SU-DHL-6 (cell line): ENCODE data around the gene KRTAP8-1.

Source experiments
- H2AFZ ChIP-seq: fragments of 200-600 bp; sonication (generic); 2 replicates; pipeline ENCODE4 v1.6.1; 2014; ENCODE audit warnings: low read depth, mild to moderate bottlenecking, moderate library complexity, mixed read lengths, antibody characterized with exemption, low read length; ENCODE audit not compliant: severe bottlenecking
- H3F3A ChIP-seq: fragments of 200-600 bp; shearing (Covaris generic); 2 replicates; pipeline ENCODE4 v1.6.0; 2016; ENCODE audit warnings: antibody characterized with exemption, mild to moderate bottlenecking; ENCODE audit not compliant: insufficient read depth
- H3K27ac ChIP-seq: fragments of 200-600 bp; sonication (generic); 2 replicates; pipeline ENCODE4 v1.5.1; 2016; ENCODE audit warnings: low read depth, mild to moderate bottlenecking, low read length, moderate library complexity, mixed read lengths
- H3K27me3 ChIP-seq: fragments of 200-600 bp; sonication (generic), shearing (Covaris generic); 2 replicates; pipeline ENCODE4 v1.6.0; 2014; ENCODE audit warnings: mild to moderate bottlenecking, low read length
- H3K36me3 ChIP-seq: fragments of 200-600 bp; sonication (generic); 2 replicates; pipeline ENCODE4 v1.6.1; 2014; ENCODE audit warnings: mild to moderate bottlenecking, low read length, mixed read lengths
- H3K4me2 ChIP-seq: fragments of 300-600, 200-600 bp; shearing (Covaris generic), sonication (generic); 2 replicates; pipeline ENCODE4 v1.6.0; 2014; ENCODE audit warnings: low read length, low read depth, mild to moderate bottlenecking; ENCODE audit not compliant: poor library complexity, severe bottlenecking
- H3K4me3 ChIP-seq: fragments of 200-600 bp; sonication (generic); 2 replicates; pipeline ENCODE4 v1.5.1; 2014; ENCODE audit warnings: antibody characterized with exemption, low read length, mild to moderate bottlenecking, mixed read lengths; ENCODE audit not compliant: insufficient read depth, poor library complexity, severe bottlenecking
- H3K79me2 ChIP-seq: fragments of 200-600 bp; sonication (generic); 2 replicates; pipeline ENCODE4 v1.6.1; 2014; ENCODE audit warnings: mild to moderate bottlenecking, low read length, moderate library complexity; ENCODE audit not compliant: insufficient read depth
- H3K9ac ChIP-seq: fragments of 200-600 bp; sonication (generic); 2 replicates; pipeline ENCODE4 v1.7.0; 2014; ENCODE audit warnings: mild to moderate bottlenecking, low read length
- H3K9me2 ChIP-seq: fragments of 200-600 bp; sonication (generic); replicated peaks from 2 replicates; pipeline ENCODE4 v1.6.1; 2014; ENCODE audit warnings: low read length; ENCODE audit not compliant: insufficient read depth
- H3K9me3 ChIP-seq: fragments of 200-600 bp; sonication (generic); 2 replicates; pipeline ENCODE4 v1.6.1; 2014; ENCODE audit warnings: low read length, mixed read lengths; ENCODE audit not compliant: insufficient read depth
- H4K20me1 ChIP-seq: fragments of 200-600 bp; sonication (generic); 2 replicates; pipeline ENCODE4 v1.6.1; 2014; ENCODE audit warnings: low read depth, mild to moderate bottlenecking, antibody characterized with exemption, low read length, moderate library complexity, mixed read lengths
- CTCF ChIP-seq: fragments of 200-600 bp; sonication (generic); IDR thresholded peaks from one replicate; pipeline ENCODE4 v1.5.1; 2017; ENCODE audit warnings: antibody characterized with exemption, mild to moderate bottlenecking, low read length, moderate library complexity; ENCODE audit not compliant: insufficient read depth, poor library complexity, severe bottlenecking
- EZH2phosphoT487 ChIP-seq: fragments of 200-600 bp; sonication (generic), shearing (Covaris generic); conservative IDR thresholded peaks from 2 replicates; pipeline ENCODE4 v1.6.1; 2018; ENCODE audit warnings: mild to moderate bottlenecking, antibody characterized with exemption, low read length, moderate library complexity, mixed read lengths

KRTAP8-1 gene

GRCh38 chr21:30793581-30794314 is 19.3 kb downstream of the KRTAP8-1 start:
- H3K9me2 ChIP-seq = no peaks in the 10 kb centered on the region
- H3F3A ChIP-seq = no peaks in the 10 kb centered on the region
- no peak overlapping the region for H3K27ac ChIP-seq
- no peak overlapping the region for H3K4me2 ChIP-seq
- no peak for TF ChIP-seq CTCF
- no peak for TF ChIP-seq EZH2phosphoT487
- no peak overlapping the region for H3K9ac ChIP-seq
- no peaks in the 10 kb centered on the region for H3K27me3 ChIP-seq
- H3K36me3 ChIP-seq = no peaks in the 10 kb centered on the region
- no peaks in the 10 kb centered on the region for H3K9me3 ChIP-seq
- no peak overlapping the region for H3K4me3 ChIP-seq
- no peak overlapping the region for H2AFZ ChIP-seq
- H4K20me1 ChIP-seq = no peaks in the 10 kb centered on the region
- H3K79me2 ChIP-seq = no peaks in the 10 kb centered on the region

- H3F3A ChIP-seq = no peaks in the 10 kb centered on the region
- no peak overlapping the region for H3K4me3 ChIP-seq
- no peaks in the 10 kb centered on the region for H3K9me2 ChIP-seq
- no peaks in the 10 kb centered on the region for H3K36me3 ChIP-seq
- no peaks in the 10 kb centered on the region for H4K20me1 ChIP-seq
- H3K27me3 ChIP-seq = no peaks in the 10 kb centered on the region
- H2AFZ ChIP-seq = no peak overlapping the region
- H3K27ac ChIP-seq = no peak overlapping the region
- H3K9ac ChIP-seq = no peak overlapping the region
- no peak overlapping the region for H3K4me2 ChIP-seq
- TF ChIP-seq EZH2phosphoT487 = no peak
- TF ChIP-seq CTCF = no peak
- H3K79me2 ChIP-seq = no peaks in the 10 kb centered on the region
- no peaks in the 10 kb centered on the region for H3K9me3 ChIP-seq
These were observed 33.8 kb downstream of the KRTAP8-1 start for GRCh38 chr21:30779249-30779648.

GRCh38 chr21:30769724-30770431 is 43.2 kb downstream of the KRTAP8-1 start:
- TF ChIP-seq CTCF = no peak
- no peak for TF ChIP-seq EZH2phosphoT487
- Histone ChIP-seq H3K36me3 (no peaks in the 10 kb centered on the region), H3F3A (no peaks in the 10 kb centered on the region), H3K27ac (no peak overlapping the region), H3K27me3 (no peaks in the 10 kb centered on the region), H3K4me2 (no peak overlapping the region), H3K9me3 (no peaks in the 10 kb centered on the region), H3K79me2 (no peaks in the 10 kb centered on the region), H4K20me1 (no peaks in the 10 kb centered on the region), H3K9me2 (no peaks in the 10 kb centered on the region), H2AFZ (no peak overlapping the region), H3K9ac (no peak overlapping the region), H3K4me3 (no peak overlapping the region)
